ENCODE results near the gene PLXNA2. TPM values are rescaled to one million over a fixed set of nuclear protein-coding genes. Genes with fewer than 3 reads are reported as not detected.

The PLXNA2 gene
- total RNA-seq (2016; rRNA removed; fragmentation: Illumina TruSeq; extraction: Trizol) (0.24 and 1.1 TPM in 2 replicates), polyA plus RNA-seq (2011; rRNA removed) (2.1 TPM in 2 replicates), polyA minus RNA-seq (2011; rRNA and poly(A)+ RNA removed; ENCODE audit: low replicate concordance) (6.7 and 14.5 TPM in 2 replicates), Bru-seq, nascent RNA (percentile 32 among the genes with signal in this experiment), BruChase-seq, experiment 1, labeled RNA remaining after a 6-hour chase (percentile 33 among the genes with signal in this experiment), BruChase-seq, experiment 2, labeled RNA remaining after a 2-hour chase (percentile 29 among the genes with signal in this experiment)
- total RNA-seq (2016; cell fraction: cytosol; rRNA removed; fragmentation: Illumina TruSeq; extraction: Trizol; ENCODE audit: low read depth): under 0.01 and 0.18 TPM in 2 replicates
- total RNA-seq (2016; cell fraction: insoluble cytoplasmic fraction; rRNA removed; fragmentation: Illumina TruSeq; extraction: Trizol): 0.22 and 0.71 TPM in 2 replicates
- 0.28 and 0.49 TPM in 2 replicates for total RNA-seq (2016; cell fraction: membrane; rRNA removed; fragmentation: Illumina TruSeq; extraction: Trizol)
- total RNA-seq (2016; cell fraction: nucleus; rRNA removed; fragmentation: Illumina TruSeq; extraction: Trizol): 1.5 and 1.9 TPM in 2 replicates
- 0.59 and 1.1 TPM in 2 replicates for polyA plus RNA-seq (2011; cell fraction: cytosol; rRNA removed)
- polyA plus RNA-seq (2011; cell fraction: nucleus; rRNA removed): 8.7 and 12.0 TPM in 2 replicates
- 1.0 and 1.7 TPM in 2 replicates for polyA plus RNA-seq (2012)
- polyA plus RNA-seq (2016; cell fraction: cytosol; fragmentation: Illumina TruSeq; extraction: Trizol; ENCODE audit: low read depth): 0.03 and 0.07 TPM in 2 replicates
- polyA plus RNA-seq (2016; cell fraction: insoluble cytoplasmic fraction; fragmentation: Illumina TruSeq; extraction: Trizol; ENCODE audit: low read depth): 0.33 and 0.36 TPM in 2 replicates
- 0.17 and 0.33 TPM in 2 replicates for polyA plus RNA-seq (2016; cell fraction: membrane; fragmentation: Illumina TruSeq; extraction: Trizol; ENCODE audit: low read depth)
- 3.2 and 3.4 TPM in 2 replicates for polyA plus RNA-seq (2016; cell fraction: nucleus; fragmentation: Illumina TruSeq; extraction: Trizol; ENCODE audit: insufficient read depth, low read depth)
- polyA minus RNA-seq (2011; cell fraction: cytosol; rRNA and poly(A)+ RNA removed): 1.8 and 3.3 TPM in 2 replicates
- polyA minus RNA-seq (2011; cell fraction: nucleus; rRNA and poly(A)+ RNA removed): 7.1 and 8.1 TPM in 2 replicates
- long read RNA-seq, experiment 1, partial matches to known transcripts: 1 of 1 reads
- long read RNA-seq, experiment 1, other reads (novel, unspliced or antisense): 0 of 1 reads
- long read RNA-seq, experiment 2, partial matches to known transcripts: 5 of 7 reads
- long read RNA-seq, experiment 2, other reads (novel, unspliced or antisense): 2 of 7 reads

DNA sequence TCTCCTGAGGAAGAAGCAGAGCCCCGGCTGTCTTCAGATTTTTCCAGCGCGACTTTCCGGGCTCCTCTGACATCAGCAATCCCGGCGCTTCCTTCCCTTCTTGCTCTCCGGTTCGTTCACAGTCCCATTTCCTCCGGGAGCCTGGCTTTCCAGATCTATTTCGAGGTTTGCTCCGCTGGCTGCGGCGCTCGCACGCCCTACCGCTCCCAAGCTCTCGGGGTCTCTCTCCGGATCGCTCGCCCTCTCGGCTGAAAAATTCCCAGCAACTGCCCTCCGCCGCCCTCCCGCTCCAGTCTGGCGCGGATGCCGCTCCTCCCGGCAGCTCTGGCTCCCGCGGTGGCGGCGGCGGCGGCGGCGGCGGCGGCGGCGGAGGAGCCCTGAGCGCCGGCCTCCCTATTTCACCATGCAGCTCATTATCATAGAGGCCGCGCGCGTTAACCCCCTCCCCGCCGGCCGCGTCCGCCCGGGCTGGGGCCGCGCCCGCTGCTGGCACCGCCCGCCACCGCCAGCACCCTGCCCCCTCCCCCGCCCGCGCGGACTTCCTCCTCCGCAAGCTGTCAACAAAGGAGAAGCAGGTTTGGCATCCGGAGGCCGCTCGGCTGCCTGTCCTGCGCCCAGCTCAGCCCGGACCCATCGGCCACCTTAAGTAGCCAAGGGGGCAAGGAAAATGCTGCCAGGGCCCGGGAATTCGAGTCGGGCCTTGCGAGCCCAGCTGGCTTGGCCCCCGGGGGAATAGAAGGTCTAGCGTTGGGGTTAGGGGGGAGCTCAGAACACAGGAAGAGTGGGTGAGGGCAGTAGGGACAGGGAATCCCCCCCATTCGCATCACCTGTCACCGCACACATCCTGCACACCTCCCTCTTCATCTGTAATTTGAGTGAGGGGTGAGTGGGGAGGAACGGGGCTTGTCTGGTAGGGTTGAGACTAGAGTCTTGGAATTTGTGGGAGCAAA, at the start of gene PLXNA2:
PLXNA2 (minus strand) TSS at position 418 of the 950 bp plus-strand sequence. CDS start 26,462 bp downstream, outside the sequence.
- POLR2A ChIA-PET: interaction anchor here (0.8 to 1.9 kb wide), 10 partner anchors 7 to 222 kb away, joined by 3 to 8 read pairs (median 4); no protein-coding TSS in a partner anchor
- H3K27me3 ChIP-seq (ENCODE audit: control insufficient read depth in 1 of 2, insufficient read depth in 2 of 2, low read length in 2 of 2): peaks cover 0 to 23% of the 10 kb centered on the region in 2 experiments; a peak in 2 of 5 replicates
- peak within 1 kb of the TSS; percentile 51 for H3K9ac ChIP-seq (ENCODE audit: insufficient read depth, low read depth, low read length)
- no peaks in the 10 kb centered on the region for H3K9me3 ChIP-seq (ENCODE audit: low read length)
- H3K4me3 ChIP-seq (replicated peaks in 1 of 3; ENCODE audit: insufficient read depth in 1 of 3, low read depth in 2 of 3, low read length in 3 of 3): peak within 1 kb of the TSS; percentile 65 to 81 (median 80)
- peaks cover 64% of the 10 kb centered on the region for H3K4me1 ChIP-seq (ENCODE audit: insufficient read depth, low read length)
- in situ Hi-C loops (cut with HindIII; ENCODE audit: extremely low pct_ligation_motif_present, low pct_unique_long_range_greater_than_20kb): loop anchor here (5.0 kb wide), 1 partner anchor 112 kb away; no protein-coding TSS in a partner anchor
- DNase-seq (ENCODE audit: low spot score) (peak; percentile 52), FAIRE-seq (no peak), ATAC-seq (peak; percentile 67)
- CTCF ChIA-PET (ENCODE audit: low intra/inter-chr PET ratio, low total read pairs): interaction anchor here (2.0 to 2.2 kb wide), 2 partner anchors 112 to 222 kb away, joined by 17 to 24 read pairs; no protein-coding TSS in a partner anchor
- H3K4me2 ChIP-seq (ENCODE audit: low read depth, low read length): peak within 1 kb of the TSS; percentile 92
- H4K20me1 ChIP-seq (ENCODE audit: insufficient read depth, low read length): no peaks in the 10 kb centered on the region
- no peak within 1 kb of the TSS for H2AFZ ChIP-seq (ENCODE audit: low read length)
- intact Hi-C loops (cut with micrococcal nuclease; ENCODE audit: unreplicated experiment): no loop called here
- H3K79me2 ChIP-seq (ENCODE audit: insufficient read depth, low read length): no peaks in the 10 kb centered on the region
- H3K27ac ChIP-seq (ENCODE audit: extremely low read length, insufficient read depth, low read length): peak within 1 kb of the TSS; percentile 11
- BruUV-seq (replicated peaks): no TSS peak
- WGBS (ENCODE audit: low lambda C conversion rate): 2% methylated on average over 39 of the region's 78 CpGs
- H3K36me3 ChIP-seq (replicated peaks in 1 of 2; ENCODE audit: control insufficient read depth in 1 of 2, insufficient read depth in 2 of 2, low read length in 2 of 2): no peaks in the 10 kb centered on the region
- TF ChIP-seq, protein P1, sequence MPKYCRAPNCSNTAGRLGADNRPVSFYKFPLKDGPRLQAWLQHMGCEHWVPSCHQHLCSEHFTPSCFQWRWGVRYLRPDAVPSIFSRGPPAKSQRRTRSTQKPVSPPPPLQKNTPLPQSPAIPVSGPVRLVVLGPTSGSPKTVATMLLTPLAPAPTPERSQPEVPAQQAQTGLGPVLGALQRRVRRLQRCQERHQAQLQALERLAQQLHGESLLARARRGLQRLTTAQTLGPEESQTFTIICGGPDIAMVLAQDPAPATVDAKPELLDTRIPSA (CRISPR knock-in tag; IDR thresholded peaks at IDR 0.05; ENCODE audit: borderline replicate concordance): no peak
- TF ChIP-seq, protein P2, sequence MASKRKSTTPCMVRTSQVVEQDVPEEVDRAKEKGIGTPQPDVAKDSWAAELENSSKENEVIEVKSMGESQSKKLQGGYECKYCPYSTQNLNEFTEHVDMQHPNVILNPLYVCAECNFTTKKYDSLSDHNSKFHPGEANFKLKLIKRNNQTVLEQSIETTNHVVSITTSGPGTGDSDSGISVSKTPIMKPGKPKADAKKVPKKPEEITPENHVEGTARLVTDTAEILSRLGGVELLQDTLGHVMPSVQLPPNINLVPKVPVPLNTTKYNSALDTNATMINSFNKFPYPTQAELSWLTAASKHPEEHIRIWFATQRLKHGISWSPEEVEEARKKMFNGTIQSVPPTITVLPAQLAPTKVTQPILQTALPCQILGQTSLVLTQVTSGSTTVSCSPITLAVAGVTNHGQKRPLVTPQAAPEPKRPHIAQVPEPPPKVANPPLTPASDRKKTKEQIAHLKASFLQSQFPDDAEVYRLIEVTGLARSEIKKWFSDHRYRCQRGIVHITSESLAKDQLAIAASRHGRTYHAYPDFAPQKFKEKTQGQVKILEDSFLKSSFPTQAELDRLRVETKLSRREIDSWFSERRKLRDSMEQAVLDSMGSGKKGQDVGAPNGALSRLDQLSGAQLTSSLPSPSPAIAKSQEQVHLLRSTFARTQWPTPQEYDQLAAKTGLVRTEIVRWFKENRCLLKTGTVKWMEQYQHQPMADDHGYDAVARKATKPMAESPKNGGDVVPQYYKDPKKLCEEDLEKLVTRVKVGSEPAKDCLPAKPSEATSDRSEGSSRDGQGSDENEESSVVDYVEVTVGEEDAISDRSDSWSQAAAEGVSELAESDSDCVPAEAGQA (IDR thresholded peaks at IDR 0.05; ENCODE audit: low read depth): no peak
- TF ChIP-seq, protein P2 (CRISPR knock-in tag; IDR thresholded peaks at IDR 0.05; ENCODE audit: borderline replicate concordance): no peak
- no peak for TF ChIP-seq RBAK (CRISPR knock-in tag; IDR thresholded peaks at IDR 0.05)
- TF ChIP-seq PHF8 (CRISPR knock-in tag; IDR thresholded peaks at IDR 0.05): peak; percentile 43; the same call in 1 of the 2 replicates
- no peak for TF ChIP-seq ZFP36 (IDR thresholded peaks at IDR 0.05; ENCODE audit: borderline replicate concordance, low read depth, low read length, partially characterized antibody)
- TF ChIP-seq ZNF570 (CRISPR knock-in tag; IDR thresholded peaks at IDR 0.05; ENCODE audit: borderline replicate concordance): no peak
- TF ChIP-seq ZNF451 (CRISPR knock-in tag; IDR thresholded peaks at IDR 0.05): 0 out of 2 replicates have a peak, but pooled peaks have one; percentile 44
- TF ChIP-seq ZNF205 (CRISPR knock-in tag; IDR thresholded peaks at IDR 0.05): peak; percentile 41; the same call in 1 of the 2 replicates
- peak; percentile 36 for TF ChIP-seq SKI (IDR thresholded peaks at IDR 0.05; ENCODE audit: partially characterized antibody)

Data from HepG2 (cell line).